ENCODE data around the gene HPRT1. TPM values are rescaled to one million over a fixed set of nuclear protein-coding genes. Genes with fewer than 3 reads are reported as not detected.

Gene HPRT1
- polyA plus RNA-seq, 1 donor (not counting 4 experiments of a cell fraction or from before 2014, with no cell fraction given) = 48.1 TPM

DNA sequence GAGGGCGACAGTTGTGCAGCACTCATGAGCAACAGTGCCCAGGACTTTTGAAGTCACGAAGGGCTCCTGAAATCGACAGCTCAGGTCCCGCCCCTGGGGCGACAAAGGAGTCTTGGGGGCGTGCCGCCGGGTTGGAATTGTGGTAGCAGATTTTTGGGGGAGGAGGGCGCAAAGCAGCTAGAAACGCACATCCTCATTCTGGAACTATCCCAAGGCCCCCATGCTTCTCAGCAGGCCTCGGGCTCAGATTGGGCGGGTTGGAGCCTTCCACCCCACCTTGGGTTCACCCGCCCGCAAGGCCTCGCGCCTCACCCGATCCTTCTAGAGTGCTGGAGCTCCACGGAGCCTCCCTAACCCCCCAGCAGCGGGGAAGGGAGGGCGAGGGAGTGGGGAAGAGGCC is 85.5 kb downstream of the HPRT1 start:
- Histone ChIP-seq H3K36me3 (ENCODE audit: control insufficient read depth in 2 of 2, extremely low read depth in 1 of 2, insufficient read depth in 2 of 2, low read length in 2 of 2) (no peaks in the 10 kb centered on the region), H3K79me2 (ENCODE audit: control insufficient read depth, insufficient read depth, low read length) (peaks cover 4% of the 10 kb centered on the region), H4K20me1 (ENCODE audit: control insufficient read depth, extremely low read depth, insufficient read depth, low read length) (no peaks in the 10 kb centered on the region), H3K9me1 (ENCODE audit: control insufficient read depth, extremely low read depth, insufficient read depth, low read length) (no peaks in the 10 kb centered on the region), H3K4me2 (ENCODE audit: control insufficient read depth, extremely low read depth, insufficient read depth, low read depth, low read length) (no peak overlapping the region), H3K9me3 (ENCODE audit: control insufficient read depth, low read depth, low read length) (no peaks in the 10 kb centered on the region), H3K4me1 (ENCODE audit: control insufficient read depth, extremely low read depth, insufficient read depth, low read length) (peaks cover 21% of the 10 kb centered on the region), H3K27ac (ENCODE audit: control insufficient read depth, insufficient read depth, low read length) (no peak overlapping the region), H3K9ac (ENCODE audit: control insufficient read depth, extremely low read depth, insufficient read depth, low read length) (no peak overlapping the region), H3K27me3 (ENCODE audit: control insufficient read depth, extremely low read depth, insufficient read depth, low read length) (no peaks in the 10 kb centered on the region), H3K4me3 (ENCODE audit: control insufficient read depth in 2 of 3, extremely low read depth in 1 of 3, insufficient read depth in 2 of 3, low read depth in 1 of 3, low read length in 3 of 3) (no peak overlapping the region), H2AFZ (ENCODE audit: control insufficient read depth, low read length) (no peak overlapping the region)
- FAIRE-seq (no peak), DNase-seq (ENCODE audit: low read depth, low spot score) (no peak)
- dilution Hi-C loops (cut with MboI; ENCODE audit: extremely low pct_ligation_motif_present, low sequenced_read_pairs) = no loop called here
- no peak for TF ChIP-seq EZH2 (IDR thresholded peaks at IDR 0.05; ENCODE audit: low read length)
- TF ChIP-seq, protein P1, sequence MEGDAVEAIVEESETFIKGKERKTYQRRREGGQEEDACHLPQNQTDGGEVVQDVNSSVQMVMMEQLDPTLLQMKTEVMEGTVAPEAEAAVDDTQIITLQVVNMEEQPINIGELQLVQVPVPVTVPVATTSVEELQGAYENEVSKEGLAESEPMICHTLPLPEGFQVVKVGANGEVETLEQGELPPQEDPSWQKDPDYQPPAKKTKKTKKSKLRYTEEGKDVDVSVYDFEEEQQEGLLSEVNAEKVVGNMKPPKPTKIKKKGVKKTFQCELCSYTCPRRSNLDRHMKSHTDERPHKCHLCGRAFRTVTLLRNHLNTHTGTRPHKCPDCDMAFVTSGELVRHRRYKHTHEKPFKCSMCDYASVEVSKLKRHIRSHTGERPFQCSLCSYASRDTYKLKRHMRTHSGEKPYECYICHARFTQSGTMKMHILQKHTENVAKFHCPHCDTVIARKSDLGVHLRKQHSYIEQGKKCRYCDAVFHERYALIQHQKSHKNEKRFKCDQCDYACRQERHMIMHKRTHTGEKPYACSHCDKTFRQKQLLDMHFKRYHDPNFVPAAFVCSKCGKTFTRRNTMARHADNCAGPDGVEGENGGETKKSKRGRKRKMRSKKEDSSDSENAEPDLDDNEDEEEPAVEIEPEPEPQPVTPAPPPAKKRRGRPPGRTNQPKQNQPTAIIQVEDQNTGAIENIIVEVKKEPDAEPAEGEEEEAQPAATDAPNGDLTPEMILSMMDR (optimal IDR thresholded peaks at IDR 0.05 in 1 of 3, IDR thresholded peaks at IDR 0.05 in 1 of 3, conservative IDR thresholded peaks at IDR 0.05 in 1 of 3; ENCODE audit: extremely low read depth in 1 of 3, insufficient read depth in 2 of 3, low read length in 3 of 3) = no peak

DNA sequence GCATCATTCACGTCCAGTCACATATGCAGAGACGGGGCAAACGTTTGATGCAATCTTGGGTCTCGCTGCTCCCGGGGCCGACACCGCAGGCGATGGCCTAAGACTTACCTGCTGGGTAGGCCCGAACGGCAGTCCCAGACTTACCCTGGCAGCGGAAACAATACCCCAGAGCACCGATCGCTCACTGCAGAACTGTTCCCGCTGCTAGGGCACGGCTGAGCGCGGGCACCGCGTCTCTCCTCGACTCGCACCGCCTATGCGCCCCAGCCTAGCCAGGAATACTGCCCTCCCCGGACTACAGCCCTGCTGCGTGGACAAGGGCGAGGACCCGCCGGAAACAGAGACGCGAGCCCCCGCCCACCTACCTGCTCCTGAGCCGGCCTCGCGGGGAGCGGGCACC is 86.2 kb downstream of the HPRT1 start:
- dilution Hi-C loops (cut with MboI; ENCODE audit: extremely low pct_ligation_motif_present, low sequenced_read_pairs) = no loop called here
- Histone ChIP-seq H3K4me2 (ENCODE audit: control insufficient read depth, extremely low read depth, insufficient read depth, low read depth, low read length) (no peak overlapping the region), H3K27me3 (ENCODE audit: control insufficient read depth, extremely low read depth, insufficient read depth, low read length) (no peaks in the 10 kb centered on the region), H3K9ac (ENCODE audit: control insufficient read depth, extremely low read depth, insufficient read depth, low read length) (no peak overlapping the region), H3K79me2 (ENCODE audit: control insufficient read depth, insufficient read depth, low read length) (peaks cover 4% of the 10 kb centered on the region), H3K36me3 (ENCODE audit: control insufficient read depth in 2 of 2, extremely low read depth in 1 of 2, insufficient read depth in 2 of 2, low read length in 2 of 2) (no peaks in the 10 kb centered on the region), H3K27ac (ENCODE audit: control insufficient read depth, insufficient read depth, low read length) (no peak overlapping the region), H3K4me3 (ENCODE audit: control insufficient read depth in 2 of 3, extremely low read depth in 1 of 3, insufficient read depth in 2 of 3, low read depth in 1 of 3, low read length in 3 of 3) (no peak overlapping the region), H3K9me3 (ENCODE audit: control insufficient read depth, low read depth, low read length) (no peaks in the 10 kb centered on the region), H3K4me1 (ENCODE audit: control insufficient read depth, extremely low read depth, insufficient read depth, low read length) (peaks cover 22% of the 10 kb centered on the region), H4K20me1 (ENCODE audit: control insufficient read depth, extremely low read depth, insufficient read depth, low read length) (no peaks in the 10 kb centered on the region), H2AFZ (ENCODE audit: control insufficient read depth, low read length) (no peak overlapping the region), H3K9me1 (ENCODE audit: control insufficient read depth, extremely low read depth, insufficient read depth, low read length) (no peaks in the 10 kb centered on the region)
- FAIRE-seq (no peak), DNase-seq (ENCODE audit: low read depth, low spot score) (no peak)
- TF ChIP-seq EZH2 (IDR thresholded peaks at IDR 0.05; ENCODE audit: low read length) = no peak
- TF ChIP-seq, protein P1 (optimal IDR thresholded peaks at IDR 0.05 in 1 of 3, IDR thresholded peaks at IDR 0.05 in 1 of 3, conservative IDR thresholded peaks at IDR 0.05 in 1 of 3; ENCODE audit: extremely low read depth in 1 of 3, insufficient read depth in 2 of 3, low read length in 3 of 3) = no peak
